Colonic mucosa (tissue), 4 donors: ENCODE data around the gene ADAMTSL1. TPM values are rescaled to one million over a fixed set of nuclear protein-coding genes. Genes with fewer than 3 reads are reported as not detected.

Experiments used
- DNase-seq: peaks from one replicate; pipeline ENCODE4 v3.0.0-alpha.2; 2020
- H3K27ac ChIP-seq: fragments of 200-600 bp; one replicate; pipeline ENCODE4 v1.8.0; 2021
- H3K27me3 ChIP-seq: fragments of 200-600 bp; one replicate; pipeline ENCODE4 v1.8.0; 2021
- H3K36me3 ChIP-seq: fragments of 200-600 bp; one replicate; pipeline ENCODE4 v1.8.0; 2021
- H3K4me1 ChIP-seq: fragments of 200-600 bp; one replicate; pipeline ENCODE4 v1.8.0; 2021; ENCODE audit warnings: mild to moderate bottlenecking
- H3K4me3 ChIP-seq: fragments of 200-600 bp; one replicate; pipeline ENCODE4 v1.8.0; 2021
- H3K9ac ChIP-seq, 2 donors: one replicate each; pipeline ENCODE4 v1.7.0; 2013; ENCODE audit warnings: control low read depth in 2 of 2, low read depth in 2 of 2, low read length in 2 of 2
- H3K9me3 ChIP-seq: fragments of 200-600 bp; one replicate; pipeline ENCODE4 v1.8.0; 2021
- CTCF ChIP-seq: fragments of 200-600 bp; IDR thresholded peaks from one replicate; pipeline ENCODE4 v1.8.0; 2022; ENCODE audit warnings: antibody characterized with exemption, mild to moderate bottlenecking
- intact Hi-C: fragments of 100-400 bp; cut with DNase I; formaldehyde crosslinking; loops from one replicate; pipeline ENCODE4 v1.14.1; 2022
- total RNA-seq, 2 donors: library from RNA; stranded (reverse); fragmentation: NEBNext Ultra II Directional in 1 of 2; extraction: Animal tissue kit (Norgen Biotek cat#: 25700) in 1 of 2; gene quantifications; one replicate each; pipeline ENCODE4 v1.2.1, GENCODE V29; 2021
- donor health status: healthy.
- donor health status: DM: no; HTN: no; CAD: no.
- donor health status: DM: no; HTN: no; CAD: no.

Gene ADAMTSL1
- total RNA-seq, 2 donors from 2014 or later, result 10.2 to 14.7 TPM

DNA sequence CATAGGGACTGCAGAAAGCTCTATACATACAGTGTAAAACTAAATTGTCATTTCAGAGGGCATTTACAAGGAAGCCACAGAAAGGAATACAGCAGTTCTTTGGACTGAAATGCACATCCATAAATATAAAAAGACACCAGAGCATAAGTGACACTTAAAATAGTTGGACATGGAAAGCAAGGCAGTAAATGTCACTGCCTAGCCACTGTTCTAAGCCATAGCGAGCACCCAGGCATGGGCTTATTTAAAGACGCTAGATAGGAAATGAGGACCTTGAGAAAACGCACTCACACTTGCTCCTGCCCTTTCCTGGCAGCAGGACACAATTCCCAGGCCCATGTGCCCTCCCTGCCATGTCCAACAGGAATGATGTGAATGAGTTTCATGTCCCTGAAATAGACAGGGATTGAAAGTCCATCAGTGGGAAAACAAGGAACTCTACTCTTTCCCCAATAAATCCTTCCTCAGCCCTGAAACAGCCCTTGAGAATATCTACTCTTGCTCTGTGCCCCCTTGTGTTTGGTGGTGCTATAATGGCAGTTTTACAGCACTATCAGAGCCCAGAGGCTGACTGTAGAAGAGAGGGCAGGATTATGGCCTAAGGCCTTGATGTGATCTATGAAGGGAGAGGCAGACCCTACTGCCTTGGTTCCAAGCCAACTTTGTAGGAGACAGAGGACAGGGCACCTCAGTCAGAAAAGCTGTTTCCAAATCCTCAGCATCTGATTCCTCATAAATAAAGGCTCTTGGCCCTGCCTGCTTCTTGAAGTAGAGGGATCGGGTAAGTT lies 376.1 kb downstream of the ADAMTSL1 start:
- Histone ChIP-seq H3K4me1 (peaks cover 4% of the 10 kb centered on the region), H3K9me3 (no peaks in the 10 kb centered on the region), H3K36me3 (no peaks in the 10 kb centered on the region), H3K27me3 (no peaks in the 10 kb centered on the region), H3K27ac (peak overlapping the region; percentile 37), H3K4me3 (no peak overlapping the region), H3K9ac (no peak overlapping the region)
- no peak for TF ChIP-seq CTCF
- intact Hi-C loops, result no loop called here
- no peak for DNase-seq

DNA sequence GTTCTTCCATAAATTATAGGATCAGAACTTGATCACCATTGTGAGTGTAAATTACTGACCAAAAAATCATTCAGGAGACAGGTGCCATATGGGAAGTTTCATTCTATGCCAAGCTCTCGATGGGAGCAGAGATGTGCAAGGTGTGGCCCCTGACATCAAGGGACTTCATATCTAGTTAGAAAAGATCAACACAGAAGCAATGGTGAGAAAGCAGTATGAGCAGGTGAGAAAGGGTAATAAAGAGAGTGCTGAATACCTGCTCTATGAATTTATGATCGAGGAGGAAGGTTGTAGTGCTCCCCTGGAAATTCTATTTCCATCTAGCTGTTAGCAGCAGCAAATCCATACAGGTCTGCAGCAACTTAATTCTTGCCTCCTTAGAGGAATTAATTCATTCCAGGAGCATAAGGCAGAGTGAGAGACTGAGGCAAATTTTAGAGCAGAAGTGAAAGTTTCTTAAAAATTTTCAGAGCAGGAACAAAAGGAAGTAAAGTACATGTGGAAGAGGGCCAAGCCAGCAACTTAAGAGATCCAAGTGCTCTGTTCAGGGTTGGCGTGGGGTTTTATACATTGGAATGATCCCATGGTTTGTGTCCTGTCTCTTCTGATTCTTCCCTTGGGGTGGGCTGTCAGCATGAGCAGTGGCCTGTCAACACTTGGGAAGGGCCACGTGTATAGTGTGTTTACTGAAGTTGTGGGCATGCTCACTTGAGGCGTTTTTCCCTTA lies 377.3 kb downstream of the ADAMTSL1 start:
- H3K27ac ChIP-seq, result peak overlapping the region; percentile 37
- intact Hi-C loops, result no loop called here
- no peak for DNase-seq

DNA sequence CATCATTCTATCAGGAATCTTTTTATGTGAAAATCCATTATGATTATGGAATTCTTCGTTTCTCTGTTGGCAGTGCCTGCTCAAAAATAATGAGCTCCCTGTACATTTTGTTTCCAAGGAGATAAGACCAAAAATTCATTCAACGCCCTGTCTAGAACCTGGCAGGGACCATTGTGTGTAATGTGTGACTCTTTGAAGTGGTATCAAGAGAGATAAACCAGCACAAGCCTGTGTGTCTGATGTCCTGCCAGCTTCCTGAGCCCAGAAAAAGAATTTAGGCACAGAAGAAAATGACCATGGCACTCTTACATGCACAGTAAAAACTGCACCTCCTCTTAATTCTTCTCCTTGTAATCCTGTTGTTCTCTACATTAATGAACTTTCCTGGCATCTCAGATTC lies 381.7 kb downstream of the ADAMTSL1 start:
- Histone ChIP-seq H3K9me3 (no peaks in the 10 kb centered on the region), H3K4me1 (peaks cover 4% of the 10 kb centered on the region), H3K27ac (no peak overlapping the region), H3K9ac (no peak overlapping the region), H3K36me3 (no peaks in the 10 kb centered on the region), H3K27me3 (no peaks in the 10 kb centered on the region), H3K4me3 (no peak overlapping the region)
- no peak for DNase-seq
- intact Hi-C loops, result no loop called here
- TF ChIP-seq CTCF, result no peak

More for the DNA sequence above, 377.3 kb downstream of the ADAMTSL1 start:
- no peak overlapping the region for H3K9ac ChIP-seq
- H3K9me3 ChIP-seq, result no peaks in the 10 kb centered on the region
- no peaks in the 10 kb centered on the region for H3K36me3 ChIP-seq
- H3K27me3 ChIP-seq, result no peaks in the 10 kb centered on the region
- no peak overlapping the region for H3K4me3 ChIP-seq
- peaks cover 4% of the 10 kb centered on the region for H3K4me1 ChIP-seq
- TF ChIP-seq CTCF, result no peak

GRCh38 chr9:18857334-18857733 lies 383.4 kb downstream of the ADAMTSL1 start:
- DNase-seq, result no peak
- H3K27me3 ChIP-seq, result no peaks in the 10 kb centered on the region
- H3K9ac ChIP-seq, result no peak overlapping the region
- H3K36me3 ChIP-seq, result no peaks in the 10 kb centered on the region
- intact Hi-C loops, result no loop called here
- no peak overlapping the region for H3K4me3 ChIP-seq
- no peaks in the 10 kb centered on the region for H3K4me1 ChIP-seq
- no peaks in the 10 kb centered on the region for H3K9me3 ChIP-seq
- H3K27ac ChIP-seq, result no peak overlapping the region
- TF ChIP-seq CTCF, result no peak

DNA sequence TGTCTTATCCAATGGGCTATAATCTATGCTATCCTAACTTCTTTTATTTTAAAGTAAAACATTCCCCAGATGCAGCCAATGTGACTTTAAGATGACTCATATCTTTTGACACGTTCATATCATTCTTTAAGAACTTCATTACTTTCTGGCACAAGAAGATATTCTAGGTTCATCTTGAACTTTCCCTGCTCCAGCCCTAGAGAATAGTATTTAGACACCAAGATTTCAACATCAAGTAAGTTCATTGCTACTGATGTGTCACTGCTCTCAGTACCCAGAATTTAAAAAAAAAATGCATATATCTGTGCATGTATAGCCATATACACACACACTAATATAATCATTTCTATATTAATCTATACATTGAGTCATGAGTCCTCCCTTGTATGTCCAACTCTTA lies 383.8 kb downstream of the ADAMTSL1 start:
- H3K4me1 ChIP-seq, result no peaks in the 10 kb centered on the region
- no peak for TF ChIP-seq CTCF
- no peaks in the 10 kb centered on the region for H3K9me3 ChIP-seq
- H3K27ac ChIP-seq, result no peak overlapping the region
- intact Hi-C loops, result no loop called here
- no peaks in the 10 kb centered on the region for H3K36me3 ChIP-seq
- DNase-seq, result no peak
- no peak overlapping the region for H3K4me3 ChIP-seq
- no peaks in the 10 kb centered on the region for H3K27me3 ChIP-seq
- H3K9ac ChIP-seq, result no peak overlapping the region
